Nasal cavity respiratory epithelium epithelial cell of viscerocranial mucosa (primary cell): ENCODE data around the gene ZNF331. TPM values are rescaled to one million over a fixed set of nuclear protein-coding genes. Genes with fewer than 3 reads are reported as not detected.

Experiments used
- total RNA-seq: library from RNA; depleted of rRNA; stranded (reverse); fragments of >200 nt; gene quantifications from 2 replicates; pipeline ENCODE4 v1.2.3, GENCODE V29; 2014

ZNF331 gene
- 10.9 and 11.0 TPM in 2 replicates for total RNA-seq

GRCh38 chr19:53537521-53538377 lies at the start of gene ZNF331:
ZNF331 (plus strand) TSS chr19:53538145; CDS start chr19:53569377, 31,232 bp downstream.

Other genes with a start within 250 kb of the ZNF331 start
- 13.3 and 15.6 TPM in 2 replicates for gene ZNF845, start 204.4 kb upstream of the ZNF331 start, total RNA-seq
- gene ZNF525, start 172.4 kb upstream of the ZNF331 start, total RNA-seq, result 16.4 and 33.8 TPM in 2 replicates
- 17.1 and 33.7 TPM in 2 replicates for gene ZNF765, start 143.0 kb upstream of the ZNF331 start, total RNA-seq
- gene ZNF761, start 106.2 kb upstream of the ZNF331 start, total RNA-seq, result 18.5 and 28.4 TPM in 2 replicates
- 6.8 and 8.0 TPM in 2 replicates for gene ZNF813, start 70.4 kb upstream of the ZNF331 start, total RNA-seq
- gene DPRX, start 93.9 kb downstream of the ZNF331 start, total RNA-seq, result not detected in 2 replicates